Stimulated activated naive CD8-positive, alpha-beta T cell treated with anti-CD3 and anti-CD28 coated beads, Interleukin-15, Interleukin-2, amounts not matched to agents 100 U/mL and 50 U/mL, for 24 hours (primary cell): ENCODE results near the gene SNX8.
A peak's percentile ranks its signal among the peaks of the same experiment; 100 is the strongest.
"Not testable (repeated sequence)": the region's sequence is repeated elsewhere in the genome, so short reads cannot be mapped to it uniquely, and the experiment has no call there.

Experiments used
- ATAC-seq: fragments of 150-1000 bp; cut with Tn5 transposase; one replicate; pipeline ENCODE4 v1.10.0; 2021
- DNase-seq: peaks from one replicate; pipeline ENCODE4 v3.0.0; 2021

The SNX8 gene

DNA sequence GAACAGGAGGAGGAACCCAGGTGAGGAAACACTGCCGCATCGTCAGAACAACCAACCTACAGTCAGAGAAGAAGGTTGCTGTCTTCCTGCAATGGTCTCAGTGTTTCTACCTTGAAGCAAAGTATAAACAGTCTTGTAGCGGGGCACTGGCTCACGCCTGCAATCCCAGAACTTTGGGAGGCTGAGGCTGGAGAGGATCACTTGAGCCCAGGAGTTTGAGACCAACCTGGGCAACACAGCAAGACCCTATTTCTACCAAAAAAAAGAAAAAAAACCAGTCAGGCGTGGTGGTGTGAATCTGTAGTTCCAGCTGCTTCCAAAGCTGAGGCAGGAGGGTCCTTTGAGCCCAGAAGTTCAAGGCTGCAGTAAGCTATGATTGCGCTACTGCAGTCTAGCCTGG lies 23.4 kb downstream of the SNX8 start:
- no peak for DNase-seq
- no peak for ATAC-seq

DNA sequence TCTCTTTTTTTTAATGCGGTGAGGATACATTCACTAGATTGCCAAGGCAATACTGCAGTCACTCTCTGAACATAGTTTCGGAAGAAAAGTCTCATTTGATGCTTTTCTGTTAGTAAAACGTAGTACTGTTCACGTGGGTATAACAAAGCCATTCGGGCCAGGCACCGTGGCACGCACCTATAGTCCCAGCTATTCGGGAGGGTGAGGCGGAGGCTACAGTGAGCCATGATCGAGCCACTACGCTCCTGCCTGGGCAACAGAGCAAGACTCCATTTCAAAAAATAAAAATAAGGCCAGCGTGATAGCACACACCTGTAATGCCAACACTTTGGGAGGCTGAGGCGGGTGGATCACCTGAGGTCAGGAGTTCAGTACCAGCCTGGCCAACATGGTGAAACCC lies 24.6 kb downstream of the SNX8 start:
- no peak for ATAC-seq
- no peak for DNase-seq

DNA sequence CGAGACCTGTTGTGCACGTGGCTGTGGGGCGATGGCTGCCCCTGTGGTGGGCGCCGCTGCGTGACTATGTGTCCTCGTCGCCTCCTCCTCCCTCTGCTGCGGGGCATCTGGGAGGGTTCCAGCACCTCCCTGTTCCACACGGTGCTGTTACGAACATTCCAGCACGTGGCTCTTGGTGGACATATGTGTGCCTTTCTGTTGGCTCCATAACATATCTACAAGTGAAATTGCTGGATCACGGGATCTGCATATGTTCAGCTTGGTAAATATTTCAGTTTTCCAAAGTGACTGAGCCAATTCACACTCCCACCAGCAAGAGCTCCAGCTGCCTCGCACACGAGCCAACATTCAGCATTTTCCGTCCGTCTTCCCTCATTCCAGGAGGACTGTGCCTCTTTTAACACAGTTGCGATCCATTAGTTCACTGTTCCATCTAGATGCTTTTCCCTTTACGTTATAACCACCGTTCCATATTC lies 25.1 kb downstream of the SNX8 start:
- ATAC-seq = no peak
- DNase-seq = no peak

DNA sequence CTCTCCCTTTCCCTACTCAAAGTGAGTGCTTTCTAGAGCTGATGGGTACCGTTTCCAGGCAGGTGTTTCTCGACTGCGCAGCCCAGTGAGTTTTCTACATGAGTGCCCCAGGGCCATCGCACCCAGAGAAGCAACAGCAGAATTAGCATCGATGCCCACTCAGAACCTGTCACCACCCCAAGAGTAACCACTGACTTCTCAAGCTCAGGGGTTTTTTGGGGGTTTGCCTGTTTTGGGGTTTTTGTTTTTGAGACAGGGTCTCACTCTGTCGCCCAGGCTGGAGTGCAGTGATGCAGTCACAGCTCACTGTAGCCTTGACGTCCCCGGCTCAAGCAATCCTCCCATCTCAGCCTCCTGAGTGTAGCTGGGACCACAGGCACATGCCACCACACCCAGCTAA lies 25.7 kb downstream of the SNX8 start:
- peak; percentile 61 for ATAC-seq
- DNase-seq = no peak

DNA sequence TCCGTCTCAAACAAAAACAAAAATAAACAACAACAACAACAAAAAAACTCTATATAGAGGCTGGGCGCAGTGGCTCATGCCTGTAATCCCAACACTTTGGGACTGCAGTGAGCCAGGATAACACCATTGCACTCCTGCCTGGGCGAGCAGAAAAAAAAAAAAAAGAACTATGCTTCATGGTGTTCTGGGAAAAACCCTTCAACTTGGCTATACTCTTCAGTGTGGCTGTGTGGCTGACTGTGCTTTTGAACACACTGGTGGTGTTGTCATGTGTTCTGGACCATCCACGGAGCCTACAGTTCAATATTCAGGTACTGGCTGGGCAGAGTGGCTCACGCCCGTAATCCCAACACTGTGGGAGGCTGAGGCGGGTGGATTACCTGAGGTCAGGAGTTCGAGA lies 26.5 kb downstream of the SNX8 start:
- ATAC-seq = no peak

DNA sequence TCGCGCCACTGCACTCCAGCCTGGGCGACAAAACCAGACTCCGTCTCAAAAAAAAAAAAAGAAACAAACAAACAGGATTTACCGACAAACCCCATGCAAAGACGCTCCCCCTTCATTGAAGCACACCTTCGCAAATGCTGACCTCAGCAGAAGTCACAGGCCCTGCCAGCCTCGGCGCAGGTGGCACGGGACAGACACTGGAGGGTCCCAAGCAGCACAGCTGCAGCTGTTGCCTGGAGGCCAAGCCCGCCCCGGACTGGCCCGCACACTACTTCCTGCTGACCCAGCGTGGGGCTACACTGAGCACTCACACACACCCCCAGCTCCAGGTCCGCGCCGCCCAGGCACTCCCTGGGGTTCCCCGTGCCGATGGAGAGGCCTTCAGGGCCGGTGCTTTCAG lies 31.2 kb downstream of the SNX8 start:
- ATAC-seq = no peak
- no peak for DNase-seq

More for the DNA sequence above, 26.5 kb downstream of the SNX8 start:
- no peak for DNase-seq

DNA sequence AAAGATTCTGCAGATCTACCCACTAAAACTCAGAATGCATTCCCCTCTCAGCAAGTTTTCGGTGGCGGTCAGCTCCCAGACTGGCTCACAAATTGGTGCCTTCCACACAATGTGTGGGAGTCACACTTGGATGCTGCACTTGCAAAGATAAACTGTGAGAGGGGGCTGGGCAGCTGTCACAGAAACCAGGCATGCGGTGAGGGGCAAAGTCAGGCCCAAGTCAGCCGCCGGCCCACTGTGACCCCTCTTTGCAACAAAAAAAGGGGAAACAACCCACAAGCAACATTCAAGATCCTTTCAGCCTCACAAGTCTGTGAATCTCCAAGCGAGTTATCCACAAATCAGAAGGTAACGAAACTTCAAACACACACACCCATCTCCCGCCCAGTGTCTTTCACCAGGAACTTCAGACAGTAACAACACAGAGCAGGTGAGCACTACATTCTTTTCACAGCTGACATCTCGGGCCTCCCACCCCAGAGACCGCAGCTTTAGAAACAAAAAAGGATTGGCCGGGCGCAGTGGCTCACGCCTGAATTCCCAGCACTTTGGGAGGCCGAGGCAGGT lies 32.0 kb downstream of the SNX8 start:
- no peak for DNase-seq
- ATAC-seq = no peak

DNA sequence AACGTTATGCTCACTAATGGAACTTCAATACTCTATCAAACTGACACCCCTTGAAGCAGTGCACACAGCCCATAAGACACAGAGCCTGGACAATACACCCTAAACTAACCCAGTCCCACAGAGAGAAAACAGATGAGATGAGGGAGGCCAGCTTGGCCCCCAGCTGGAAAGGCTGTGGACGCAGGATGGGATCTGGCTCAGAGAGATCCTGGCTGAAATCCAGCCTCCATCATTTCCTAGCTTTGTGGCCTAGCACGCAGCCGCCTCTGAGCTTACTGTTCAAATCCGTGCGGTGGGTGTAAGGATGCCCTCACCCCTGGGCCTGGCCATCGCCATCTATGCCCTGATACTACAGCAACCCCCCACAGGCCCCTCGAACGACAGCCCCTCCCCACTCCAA lies 32.7 kb downstream of the SNX8 start:
- DNase-seq (no peak), ATAC-seq (no peak)

DNA sequence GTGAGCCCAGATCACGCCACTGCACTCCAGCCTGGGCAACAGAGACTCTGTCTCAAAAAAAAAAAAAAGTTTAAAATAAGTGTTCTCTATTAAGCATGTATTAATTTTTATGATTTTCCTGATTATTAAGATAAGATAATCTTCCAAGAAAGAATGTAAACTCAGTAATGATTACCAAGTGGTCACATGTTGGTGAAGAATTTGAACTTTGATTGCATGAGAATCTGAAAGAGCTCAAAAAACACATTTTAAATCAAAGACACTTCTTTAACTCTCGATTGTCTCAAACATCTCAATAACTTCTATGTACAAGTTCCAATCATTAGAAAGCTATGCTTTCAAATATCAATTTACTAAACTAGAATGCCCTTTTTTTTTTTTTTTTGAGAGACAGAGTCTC lies 33.8 kb downstream of the SNX8 start:
- ATAC-seq (no peak), DNase-seq (no peak)

DNA sequence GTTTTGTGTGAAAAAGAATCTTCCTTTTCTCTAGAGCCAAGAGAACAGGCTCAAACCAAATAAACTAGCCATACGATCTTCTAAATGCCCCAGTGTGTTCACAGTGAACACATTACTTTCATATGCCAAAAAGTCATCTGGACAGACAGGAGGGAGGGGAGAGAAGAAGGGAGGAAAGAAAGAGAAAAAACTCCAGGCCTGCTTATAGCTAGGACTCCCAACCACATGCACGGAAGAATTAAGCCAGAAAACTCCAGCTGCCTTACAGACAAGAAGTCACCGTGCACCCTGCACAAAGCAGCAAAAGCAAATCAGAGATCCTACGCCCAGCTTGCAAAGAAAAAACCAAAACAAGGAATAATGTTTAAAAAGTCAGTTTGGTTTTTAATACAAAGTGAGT lies 34.3 kb downstream of the SNX8 start:
- ATAC-seq = no peak

DNA sequence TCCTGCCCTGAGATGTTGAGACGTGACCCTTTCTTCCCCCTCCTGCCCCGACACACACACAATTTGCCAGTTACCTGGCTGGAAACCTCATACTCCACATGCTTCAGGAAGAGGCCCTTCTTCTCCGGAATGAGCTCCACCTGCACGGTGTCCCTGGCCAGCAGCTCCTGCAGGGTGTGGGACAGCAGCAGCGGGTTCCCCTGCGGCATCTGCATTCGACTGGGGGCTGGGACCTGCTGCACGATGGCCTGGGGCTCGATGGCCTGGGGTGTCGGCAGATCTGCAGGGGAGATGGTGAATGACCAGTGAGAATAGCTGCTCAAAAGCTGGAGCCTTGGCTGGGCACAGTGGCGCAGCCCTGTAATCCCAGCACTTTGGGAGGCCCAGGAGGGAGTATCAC lies 36.2 kb downstream of the SNX8 start:
- DNase-seq (no peak), ATAC-seq (no peak)

More for the DNA sequence above, 34.3 kb downstream of the SNX8 start:
- DNase-seq = no peak

DNA sequence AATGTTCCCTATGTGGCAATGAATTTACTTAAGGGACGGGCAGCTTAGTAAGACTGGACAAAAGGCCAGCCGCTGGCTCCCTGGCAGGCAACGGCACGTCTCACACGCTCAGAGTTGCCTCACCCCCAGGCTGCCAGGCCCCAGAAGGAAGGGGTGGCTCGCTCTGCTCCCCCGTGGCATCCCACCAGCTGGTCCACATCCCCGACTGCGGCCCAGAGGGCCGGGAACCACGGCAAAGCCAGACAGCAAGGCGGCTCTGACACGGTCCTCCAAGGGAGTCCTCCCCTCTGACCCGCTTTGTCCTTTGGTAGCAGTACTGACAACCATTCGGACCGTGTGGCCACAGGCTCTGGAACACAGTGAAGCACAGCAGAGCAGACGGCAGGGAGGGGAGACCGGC lies 38.1 kb downstream of the SNX8 start:
- DNase-seq = no peak
- ATAC-seq = no peak

DNA sequence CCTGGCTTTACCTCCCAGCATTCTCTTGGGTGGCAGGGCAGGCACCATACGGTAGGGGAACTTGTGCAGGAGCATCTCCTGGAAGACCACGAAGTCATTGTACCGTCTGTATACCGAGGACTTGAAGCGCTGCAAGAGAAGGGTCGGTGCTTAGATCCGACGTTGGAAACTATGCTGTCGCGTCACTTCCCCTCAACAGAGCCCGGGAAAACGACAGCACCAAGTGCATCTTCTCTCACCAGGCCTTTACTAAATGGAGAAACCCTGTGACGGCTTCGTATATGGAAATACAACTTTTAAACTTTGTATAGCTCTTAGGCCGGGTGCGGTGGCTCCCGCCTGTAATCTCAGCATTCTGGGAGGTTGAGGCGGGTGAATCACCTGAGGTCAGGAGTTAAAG lies 39.1 kb downstream of the SNX8 start:
- DNase-seq (no peak), ATAC-seq (no peak)

DNA sequence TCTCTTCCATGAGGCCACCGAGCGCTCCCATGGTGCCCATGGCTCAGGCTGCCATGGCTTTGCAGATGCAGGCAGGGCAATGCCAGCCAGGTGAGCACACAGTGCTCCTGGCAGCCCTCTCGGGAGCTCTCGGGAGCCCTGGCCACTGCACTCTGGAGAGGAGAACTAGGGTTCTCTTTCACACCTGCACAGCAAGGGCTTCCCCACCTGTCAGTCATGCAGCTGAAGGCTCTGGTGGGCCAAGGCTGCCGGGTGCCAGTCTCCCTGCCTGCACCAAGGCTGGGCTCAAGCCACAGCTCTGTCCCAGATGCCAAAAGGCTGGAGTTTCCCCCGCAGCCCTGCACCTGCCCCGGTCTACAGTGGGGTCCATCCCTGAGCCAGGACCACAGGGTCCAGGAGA lies 39.6 kb downstream of the SNX8 start:
- ATAC-seq (peak; percentile 31), DNase-seq (no peak)

DNA sequence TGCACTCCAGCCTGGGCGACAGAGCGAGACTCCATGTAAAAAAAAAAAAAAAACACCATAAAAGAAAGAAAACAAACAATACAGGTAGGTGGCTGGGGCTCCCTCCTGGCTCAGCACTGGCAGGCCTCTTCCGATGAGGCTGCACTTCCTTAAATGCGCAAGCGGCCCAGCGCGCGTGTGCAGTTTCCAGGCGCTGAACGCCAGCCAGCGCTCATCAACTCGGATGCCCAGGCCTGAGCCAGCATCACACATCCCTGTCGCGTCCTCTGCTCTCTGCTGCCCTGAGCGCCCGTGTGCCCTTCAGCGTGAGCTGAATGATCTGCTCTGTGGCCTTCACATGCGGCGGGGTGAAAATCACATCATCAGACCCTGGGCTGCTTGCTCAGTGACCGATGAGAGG lies 40.4 kb downstream of the SNX8 start:
- ATAC-seq (no peak), DNase-seq (no peak)

DNA sequence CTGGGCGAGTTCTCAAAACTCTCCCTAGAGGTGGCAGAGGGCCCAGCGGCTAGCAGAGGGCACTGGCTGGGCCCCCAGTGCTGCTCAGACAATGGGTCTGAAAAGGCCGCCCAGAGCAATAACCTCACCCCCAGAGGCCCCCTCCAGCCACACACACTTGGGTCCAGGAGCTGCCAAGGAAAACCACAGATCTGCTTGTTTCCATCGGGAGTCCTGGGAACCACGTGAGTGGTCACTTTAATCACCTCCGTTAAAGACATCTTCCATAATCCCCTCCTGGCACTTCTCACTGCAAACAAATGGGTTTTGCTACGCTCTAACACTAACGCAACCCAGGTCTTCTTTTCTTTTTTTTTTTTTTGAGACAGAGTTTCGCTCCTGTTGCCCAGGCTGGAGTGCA lies 42.2 kb downstream of the SNX8 start:
- ATAC-seq (no peak), DNase-seq (no peak)

DNA sequence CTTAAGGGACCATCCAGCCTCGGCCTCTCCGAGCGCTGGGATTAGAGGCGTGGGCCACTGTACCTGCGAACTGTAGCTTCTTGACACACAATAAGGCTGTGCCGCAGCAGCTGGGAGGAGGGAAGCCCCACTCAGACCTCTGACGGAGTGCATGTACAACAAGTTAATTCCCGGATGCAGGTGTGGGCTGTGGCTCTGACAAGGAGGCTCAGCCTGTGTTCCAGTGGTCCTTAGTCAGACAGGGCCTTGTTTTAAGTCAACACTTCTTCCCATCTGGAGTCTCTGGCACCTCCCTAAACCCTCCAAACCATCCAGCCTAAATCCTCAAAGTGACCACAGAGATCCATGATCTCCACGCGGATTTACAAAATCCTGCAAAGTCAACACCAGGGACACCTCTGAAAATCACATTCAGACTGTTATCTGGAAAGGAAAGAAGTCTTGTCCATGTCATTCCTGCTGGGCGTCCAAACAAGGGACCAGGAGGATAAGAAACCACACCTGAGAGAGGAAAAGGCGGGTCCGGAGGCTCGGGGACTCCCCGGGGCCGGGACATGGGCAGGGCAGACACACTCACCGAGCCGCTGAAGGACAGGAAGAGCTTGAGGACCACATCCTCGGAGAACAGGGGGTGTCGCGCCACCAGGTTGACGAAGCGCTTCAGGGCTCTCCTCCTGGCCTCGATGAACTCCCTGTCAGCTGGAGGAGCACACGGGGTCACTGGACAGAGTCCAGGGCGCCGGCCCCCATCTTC lies 42.8 kb downstream of the SNX8 start:
- no peak for DNase-seq
- no peak for ATAC-seq

DNA sequence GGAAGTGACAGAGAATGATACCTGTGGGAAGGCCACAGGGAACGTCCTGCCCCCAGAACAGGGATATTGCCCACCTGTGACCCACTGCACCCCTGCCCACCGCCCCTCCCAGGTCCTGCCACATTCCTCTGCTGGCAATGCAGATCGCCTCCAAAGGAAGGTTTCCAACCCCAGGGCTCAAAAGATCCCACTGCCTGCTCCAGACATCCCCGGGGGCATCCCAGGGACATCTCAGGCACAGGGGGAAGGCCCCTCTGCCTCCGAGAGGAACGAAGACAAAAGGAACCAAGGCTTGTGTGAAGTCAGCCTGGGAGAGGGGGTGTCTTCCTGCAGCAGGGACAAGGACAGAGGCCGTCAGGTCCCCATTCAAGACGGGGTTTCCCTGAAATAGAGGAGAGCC lies 43.7 kb downstream of the SNX8 start:
- no peak for DNase-seq
- ATAC-seq = no peak

DNA sequence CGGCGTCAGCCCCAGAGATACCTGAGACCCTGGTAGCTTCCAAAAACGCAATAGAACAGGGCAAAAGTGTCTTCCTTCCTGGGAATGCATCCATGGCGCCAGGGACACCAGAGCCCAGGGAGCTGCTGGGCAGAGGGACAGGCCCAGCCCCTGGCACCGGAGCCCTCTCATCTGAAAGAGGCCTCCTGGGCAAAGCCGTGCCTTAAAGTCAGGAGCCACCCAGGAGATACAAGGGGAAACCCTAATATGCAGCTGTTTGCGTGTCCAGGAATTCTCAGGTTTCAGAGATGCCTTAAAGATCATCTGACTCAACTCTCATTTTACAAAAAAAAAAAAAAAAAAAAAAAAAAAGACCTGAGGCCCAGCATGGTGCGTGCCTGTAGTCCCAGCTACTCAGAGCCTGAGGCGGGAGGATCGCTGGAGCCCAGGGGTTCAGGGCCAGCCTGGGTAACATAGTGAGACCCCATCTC lies 44.2 kb downstream of the SNX8 start:
- ATAC-seq (no peak), DNase-seq (no peak)

DNA sequence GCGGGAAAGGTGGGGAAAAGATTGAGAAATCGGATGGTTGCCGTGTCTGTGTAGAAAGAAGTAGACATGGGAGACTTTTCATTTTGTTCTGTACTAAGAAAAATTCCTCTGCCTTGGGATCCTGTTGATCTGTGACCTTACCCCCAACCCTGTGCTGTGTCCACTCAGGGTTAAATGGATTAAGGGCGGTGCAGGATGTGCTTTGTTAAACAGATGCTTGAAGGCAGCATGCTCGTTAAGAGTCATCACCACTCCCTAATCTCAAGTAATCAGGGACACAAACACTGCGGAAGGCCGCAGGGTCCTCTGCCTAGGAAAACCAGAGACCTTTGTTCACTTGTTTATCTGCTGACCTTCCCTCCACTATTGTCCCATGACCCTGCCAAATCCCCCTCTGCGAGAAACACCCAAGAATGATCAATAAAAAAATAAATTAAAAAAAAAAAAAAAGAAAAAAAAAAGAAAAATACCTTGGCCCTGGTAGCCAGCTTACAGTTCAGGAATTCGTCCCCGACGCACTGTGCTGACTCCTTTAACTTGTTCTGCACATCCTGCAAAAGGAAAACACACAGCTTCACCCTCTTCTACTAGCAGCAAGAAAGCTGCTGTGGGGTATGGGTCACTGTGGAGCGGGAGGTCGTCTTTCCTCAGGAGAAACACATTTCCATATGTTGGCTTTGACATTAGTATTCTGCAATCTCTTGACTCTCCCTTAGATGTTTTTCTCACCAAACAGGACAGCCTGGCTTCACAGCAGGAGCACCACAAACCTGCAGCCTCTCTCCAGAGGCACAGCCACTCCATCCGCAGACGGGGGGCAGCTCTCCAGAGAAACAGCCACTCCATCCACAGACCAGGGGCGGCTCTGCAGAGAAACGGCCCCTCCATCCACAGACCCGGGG lies 44.9 kb downstream of the SNX8 start:
- not testable (repeated sequence) for DNase-seq, ATAC-seq

DNA sequence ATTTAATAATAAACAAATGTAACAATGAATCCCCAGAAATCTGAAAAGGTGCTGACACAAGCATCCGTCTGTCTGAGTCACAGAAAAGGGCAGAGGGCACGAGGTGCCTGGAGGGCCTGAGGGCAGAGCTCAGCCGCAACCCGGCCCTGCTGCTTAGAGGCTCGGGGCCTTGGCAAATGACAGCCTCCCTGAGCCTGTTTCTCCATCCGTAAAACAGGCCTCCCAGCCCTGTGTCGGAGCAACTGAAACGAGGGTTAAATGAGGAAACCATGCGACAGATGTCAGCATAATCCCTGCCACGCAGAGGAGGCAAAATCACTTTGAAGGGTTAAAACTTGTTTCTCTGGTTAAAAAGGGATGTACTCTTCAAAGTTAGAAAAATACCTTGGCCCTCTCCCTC lies 47.3 kb downstream of the SNX8 start:
- ATAC-seq = no peak
- DNase-seq = no peak

DNA sequence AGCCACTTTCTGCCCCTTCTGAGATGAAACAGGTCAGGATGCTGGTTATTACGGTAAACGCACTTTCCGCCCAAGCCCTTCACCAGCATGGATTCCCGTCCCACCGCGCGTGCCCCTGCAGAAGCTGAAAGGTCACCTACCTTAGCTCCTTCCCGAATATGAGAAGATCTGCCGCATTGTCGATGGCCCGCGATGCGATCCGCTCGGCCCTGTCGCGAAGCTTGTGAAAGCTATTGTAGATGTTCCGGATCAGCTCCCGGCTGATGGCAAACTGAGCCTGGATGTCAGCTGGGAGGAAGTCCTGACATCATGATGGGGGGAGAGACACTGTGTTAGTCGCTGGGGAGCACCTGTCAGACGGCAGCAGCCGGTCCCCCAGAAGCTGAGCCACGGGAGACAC lies 50.1 kb downstream of the SNX8 start:
- DNase-seq (no peak), ATAC-seq (no peak)

DNA sequence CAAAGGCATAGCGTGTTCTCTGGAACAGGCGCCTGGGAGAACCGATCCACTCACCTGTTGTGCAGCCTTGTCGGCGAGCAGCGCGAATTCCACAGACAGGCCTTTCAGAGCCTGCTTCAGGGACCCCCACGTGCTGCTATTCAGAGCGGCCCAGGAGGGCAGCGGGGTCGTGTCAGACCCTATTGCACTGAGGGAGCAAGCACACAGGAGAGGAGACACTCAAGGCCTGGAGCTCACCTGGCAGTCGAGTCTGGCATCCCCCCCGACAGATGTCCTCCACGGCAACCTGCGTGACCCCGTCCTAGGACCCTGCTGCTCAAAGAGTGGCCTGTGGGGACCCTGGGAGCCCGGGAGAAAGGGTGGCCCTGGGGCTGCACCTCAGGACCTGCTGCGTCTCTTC lies 51.1 kb downstream of the SNX8 start:
- ATAC-seq (no peak), DNase-seq (no peak)
